Psoas muscle (tissue), 8 donors: ENCODE data around the gene CPXM2. TPM values are rescaled to one million over a fixed set of nuclear protein-coding genes. Genes with fewer than 3 reads are reported as not detected.
A peak's percentile ranks its signal among the peaks of the same experiment; 100 is the strongest.

Experiments used
- ATAC-seq, 4 donors: fragments of 200-7000 bp; cut with Tn5 transposase; one replicate each; pipeline ENCODE4 v1.9.1; 2020; ENCODE audit warnings: moderate library complexity in 3 of 4, mild to moderate bottlenecking in 2 of 4
- DNase-seq, 2 donors: peaks; one replicate each; pipeline ENCODE4 v3.0.0-alpha.2; 2020
- H3K27ac ChIP-seq: fragments of 200-600 bp; one replicate; pipeline ENCODE4 v1.8.0; 2022
- H3K27me3 ChIP-seq, 3 donors: fragments of 200-600 bp in 1 of 3; one replicate each; pipeline versions ENCODE4 v1.6.1 to v1.8.0; 2013 to 2022; ENCODE audit warnings: low read length in 2 of 3, mild to moderate bottlenecking in 2 of 3, moderate library complexity in 1 of 3; ENCODE audit not compliant: insufficient read depth in 3 of 3
- H3K36me3 ChIP-seq, 2 donors: fragments of 200-600 bp in 1 of 2; one replicate each; pipeline versions ENCODE4 v1.6.1 to v1.8.0; 2013 to 2022; ENCODE audit warnings: low read depth in 1 of 2, mild to moderate bottlenecking in 1 of 2, moderate library complexity in 1 of 2; ENCODE audit not compliant: insufficient read depth in 1 of 2
- H3K4me1 ChIP-seq: fragments of 200-600 bp; one replicate; pipeline ENCODE4 v1.8.0; 2022
- H3K4me3 ChIP-seq: fragments of 200-600 bp; one replicate; pipeline ENCODE4 v1.8.0; 2022; ENCODE audit warnings: mild to moderate bottlenecking
- H3K9me3 ChIP-seq: fragments of 200-600 bp; one replicate; pipeline ENCODE4 v1.8.0; 2022
- WGBS, 3 donors: extraction: QIAGEN DNeasy Blood & Tissue Kit; methylation state at CpG; one replicate each; pipeline versions ENCODE4 v1.1.6 to v1.1.7; 2013; 5-methylcytosine and 5-hydroxymethylcytosine counted together
- intact Hi-C, 2 donors: fragments of 100-400 bp; cut with DNase I; formaldehyde crosslinking; loops; one replicate each; pipeline versions ENCODE4 v1.11.0 to v1.14.2; 2022
- polyA plus RNA-seq, 3 donors: library from polyadenylated mRNA; stranded (reverse); fragments of 200-250 nt; gene quantifications; one replicate each; pipeline ENCODE4 v1.2.3, GENCODE V29; 2013
- total RNA-seq, 4 donors: library from RNA; stranded (reverse); fragmentation: NEBNext Ultra II Directional in 2 of 4; extraction: Animal tissue kit (Norgen Biotek cat#: 25700) in 2 of 4; gene quantifications; one replicate each; pipeline versions ENCODE4 v1.2.1 to v1.2.4, GENCODE V29; 2021 to 2023
- TF ChIP-seq, protein P1 (sequence below): fragments of 200-600 bp; IDR thresholded peaks from one replicate; pipeline ENCODE4 v1.8.0; 2022; ENCODE audit warnings: antibody characterized with exemption
- donor health status: healthy with polysubstance abuse.
- donor health status: DM: no; HTN: no; CAD: no; lungs with moderate emphysema.
- donor health status: Bipolar disorder and iron deficiency.
- donor health status: healthy.
- donor health status: DM: yes; HTN: yes; CAD: no.
- donor health status: DM: no; HTN: no; CAD: no.
- donor health status: DM: no; HTN: no; CAD: no.
- donor health status: DM: yes; HTN: yes; CAD: no.

CPXM2 gene
- total and polyA plus RNA-seq, 7 donors: 0.78 to 5.2 (median 1.4) TPM

DNA sequence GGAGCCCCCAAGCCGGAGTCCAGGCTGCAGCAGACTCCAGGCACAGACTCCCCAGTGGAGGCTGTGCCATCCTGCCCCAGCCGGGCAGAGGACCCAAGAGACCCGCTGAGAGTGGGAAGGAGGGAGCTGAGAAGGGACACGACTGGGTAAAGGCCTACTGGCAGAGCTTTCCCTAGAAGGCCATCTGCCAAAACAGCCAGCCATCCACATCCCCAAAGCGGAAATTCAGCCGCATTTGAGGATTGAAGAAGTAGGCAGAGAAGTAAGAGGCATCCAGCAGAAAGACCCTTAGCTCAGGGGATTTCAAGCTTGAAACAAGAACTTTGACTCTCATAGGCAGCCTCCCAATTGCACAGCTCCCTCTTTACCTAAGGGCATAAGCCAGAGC is 857 bp downstream of the CPXM2 start:
- ATAC-seq (no peak), DNase-seq (no peak)
- intact Hi-C loops: no loop called here
- no peak overlapping the region for H3K27ac ChIP-seq
- 29 to 31% (median 29%) methylated on average over 6 of the region's 6 CpGs for WGBS, 3 donors
- peaks cover 0 to 39% (median under 1%) of the 10 kb centered on the region in 3 donors for H3K27me3 ChIP-seq
- no peaks in the 10 kb centered on the region for H3K4me1 ChIP-seq
- H3K9me3 ChIP-seq: no peaks in the 10 kb centered on the region
- TF ChIP-seq, protein P1, sequence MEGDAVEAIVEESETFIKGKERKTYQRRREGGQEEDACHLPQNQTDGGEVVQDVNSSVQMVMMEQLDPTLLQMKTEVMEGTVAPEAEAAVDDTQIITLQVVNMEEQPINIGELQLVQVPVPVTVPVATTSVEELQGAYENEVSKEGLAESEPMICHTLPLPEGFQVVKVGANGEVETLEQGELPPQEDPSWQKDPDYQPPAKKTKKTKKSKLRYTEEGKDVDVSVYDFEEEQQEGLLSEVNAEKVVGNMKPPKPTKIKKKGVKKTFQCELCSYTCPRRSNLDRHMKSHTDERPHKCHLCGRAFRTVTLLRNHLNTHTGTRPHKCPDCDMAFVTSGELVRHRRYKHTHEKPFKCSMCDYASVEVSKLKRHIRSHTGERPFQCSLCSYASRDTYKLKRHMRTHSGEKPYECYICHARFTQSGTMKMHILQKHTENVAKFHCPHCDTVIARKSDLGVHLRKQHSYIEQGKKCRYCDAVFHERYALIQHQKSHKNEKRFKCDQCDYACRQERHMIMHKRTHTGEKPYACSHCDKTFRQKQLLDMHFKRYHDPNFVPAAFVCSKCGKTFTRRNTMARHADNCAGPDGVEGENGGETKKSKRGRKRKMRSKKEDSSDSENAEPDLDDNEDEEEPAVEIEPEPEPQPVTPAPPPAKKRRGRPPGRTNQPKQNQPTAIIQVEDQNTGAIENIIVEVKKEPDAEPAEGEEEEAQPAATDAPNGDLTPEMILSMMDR: no peak
- H3K4me3 ChIP-seq: peak overlapping the region; percentile 55
- no peaks in the 10 kb centered on the region for H3K36me3 ChIP-seq

DNA sequence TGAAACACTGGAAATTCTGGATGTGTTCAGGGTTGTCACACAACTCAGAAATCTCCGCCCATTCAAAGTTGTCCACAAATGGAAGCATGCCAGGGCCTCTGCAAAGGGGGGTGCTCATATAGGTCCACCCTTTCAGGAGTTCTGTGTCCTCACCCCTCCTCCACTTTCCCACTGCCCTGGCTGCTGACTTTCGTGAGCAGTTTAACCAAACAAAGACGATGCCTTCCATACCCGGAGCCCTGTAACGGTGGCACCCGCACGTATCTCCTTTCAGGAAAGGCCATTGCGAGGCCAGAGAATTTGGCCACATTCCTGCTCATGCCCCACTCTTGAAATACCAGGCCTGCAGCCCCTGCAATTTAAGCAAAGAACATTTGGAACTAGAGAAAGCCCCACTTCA is 1.4 kb downstream of the CPXM2 start:
- TF ChIP-seq, protein P1: no peak
- WGBS, 3 donors: 47 to 65% (median 54%) methylated on average over 8 of the region's 8 CpGs

DNA sequence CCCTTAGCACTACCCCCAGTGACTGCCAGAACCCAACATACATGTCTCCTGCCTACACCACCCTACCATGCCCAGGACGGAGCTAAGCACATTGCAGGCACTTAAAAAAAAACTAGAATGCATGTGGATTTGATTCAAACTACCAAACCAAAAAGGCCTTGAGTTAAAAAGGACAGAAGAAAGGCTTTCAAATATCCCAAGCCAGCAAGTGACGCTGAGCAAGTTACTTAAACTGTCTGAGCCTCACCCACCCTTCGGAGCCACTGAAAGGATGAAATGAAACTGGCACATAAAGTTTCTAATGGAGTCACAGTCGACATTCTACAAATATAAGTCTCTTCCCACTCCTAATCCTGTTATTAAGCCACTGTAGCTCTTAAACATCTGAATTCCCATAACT is 1.8 kb downstream of the CPXM2 start:
- Histone ChIP-seq H3K4me3 (peak overlapping the region; percentile 55), H3K9me3 (no peaks in the 10 kb centered on the region), H3K36me3 (no peaks in the 10 kb centered on the region), H3K27ac (no peak overlapping the region), H3K27me3 (peaks cover 0 to 38% (median 3%) of the 10 kb centered on the region in 3 donors), H3K4me1 (no peaks in the 10 kb centered on the region)
- 77 to 81% (median 77%) methylated on average over 4 of the region's 4 CpGs for WGBS, 3 donors
- intact Hi-C loops: no loop called here
- no peak for DNase-seq
- ATAC-seq: no peak
- TF ChIP-seq, protein P1: no peak

More for the DNA sequence above, 1.4 kb downstream of the CPXM2 start:
- no peaks in the 10 kb centered on the region for H3K36me3 ChIP-seq
- no peak for DNase-seq
- peaks cover 0 to 39% (median 3%) of the 10 kb centered on the region in 3 donors for H3K27me3 ChIP-seq
- peak in 1 of 4 donors; percentile 22 for ATAC-seq
- H3K9me3 ChIP-seq: no peaks in the 10 kb centered on the region
- intact Hi-C loops: no loop called here
- H3K27ac ChIP-seq: no peak overlapping the region
- peak overlapping the region; percentile 55 for H3K4me3 ChIP-seq
- no peaks in the 10 kb centered on the region for H3K4me1 ChIP-seq

DNA sequence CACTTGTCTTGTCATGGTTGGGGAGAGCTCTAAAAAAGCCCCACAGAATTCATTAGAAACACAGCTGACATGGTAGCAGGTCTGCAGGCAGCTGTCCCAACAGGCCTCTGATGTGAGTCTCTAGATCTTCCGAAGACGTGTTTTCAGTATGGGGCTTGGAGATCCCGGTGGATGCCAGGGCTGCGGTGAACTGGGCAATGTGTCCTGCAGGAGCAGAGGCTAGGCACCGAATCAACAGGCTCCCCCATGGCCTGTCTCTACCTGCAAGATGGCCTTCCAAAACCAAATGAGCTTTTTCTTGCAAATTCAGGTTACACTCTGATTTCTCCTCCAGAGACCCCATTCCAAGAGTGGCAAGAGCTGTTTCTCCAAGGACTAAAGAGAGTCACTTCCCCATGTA is 2.9 kb downstream of the CPXM2 start:
- TF ChIP-seq, protein P1: no peak
- Histone ChIP-seq H3K27me3 (peaks cover 0 to 34% (median 3%) of the 10 kb centered on the region in 3 donors), H3K36me3 (no peaks in the 10 kb centered on the region), H3K9me3 (no peaks in the 10 kb centered on the region), H3K27ac (no peak overlapping the region), H3K4me1 (no peaks in the 10 kb centered on the region), H3K4me3 (no peak overlapping the region)
- no peak for DNase-seq
- no peak for ATAC-seq
- WGBS, 3 donors: 64 to 79% (median 68%) methylated on average over 5 of the region's 5 CpGs
- intact Hi-C loops: no loop called here

DNA sequence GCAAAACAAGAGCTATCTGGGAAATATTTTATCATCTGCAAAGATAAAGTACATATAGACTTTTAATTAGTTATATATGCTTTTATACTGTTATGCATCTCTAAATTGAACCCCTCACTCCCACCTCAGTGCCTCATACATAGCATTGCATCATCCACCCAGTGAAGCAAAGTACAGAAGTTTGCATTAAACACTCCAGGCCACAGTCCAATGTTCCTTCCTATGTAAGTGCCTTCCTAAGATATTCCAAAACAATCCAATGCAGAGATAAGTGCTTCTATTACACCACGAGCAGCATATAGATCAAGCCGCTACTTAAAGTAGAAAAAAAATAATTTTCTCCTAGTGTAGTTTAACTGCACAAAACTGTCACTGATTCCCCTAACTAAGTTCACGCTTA is 3.4 kb downstream of the CPXM2 start:
- Histone ChIP-seq H3K36me3 (no peaks in the 10 kb centered on the region), H3K9me3 (no peaks in the 10 kb centered on the region), H3K4me3 (no peak overlapping the region), H3K27ac (no peak overlapping the region), H3K4me1 (no peaks in the 10 kb centered on the region), H3K27me3 (peaks cover 0 to 33% (median 3%) of the 10 kb centered on the region in 3 donors)
- intact Hi-C loops: no loop called here
- no peak for DNase-seq
- WGBS, 3 donors: 76 to 86% (median 81%) methylated on average over 3 of the region's 3 CpGs
- TF ChIP-seq, protein P1: no peak
- no peak for ATAC-seq
